Ascending aorta (tissue), 2 donors: ENCODE data around the gene CSF2. TPM values are rescaled to one million over a fixed set of nuclear protein-coding genes. Genes with fewer than 3 reads are reported as not detected.
"Not testable (repeated sequence)": the region's sequence is repeated elsewhere in the genome, so short reads cannot be mapped to it uniquely, and the experiment has no call there.

Experiments used
- DNase-seq, 2 donors: peaks; one replicate each; pipeline ENCODE4 v3.0.0-alpha.2; 2019; ENCODE audit warnings: low spot score in 2 of 2
- H3K27ac ChIP-seq, 2 donors: fragments of 200-600 bp; sonication (generic); one replicate each; pipeline ENCODE4 v1.5.1; 2016 to 2017; ENCODE audit warnings: mild to moderate bottlenecking in 1 of 2
- H3K27me3 ChIP-seq: fragments of 200-600 bp; sonication (generic); one replicate; pipeline ENCODE4 v1.5.1; 2017
- H3K36me3 ChIP-seq, 2 donors: fragments of 200-600 bp; sonication (generic); one replicate each; pipeline ENCODE4 v1.5.1; 2016
- H3K4me1 ChIP-seq, 2 donors: fragments of 200-600 bp; sonication (generic); one replicate each; pipeline ENCODE4 v1.5.1; 2016 to 2017; ENCODE audit warnings: mild to moderate bottlenecking in 1 of 2
- H3K4me3 ChIP-seq, 2 donors: fragments of 200-600 bp; sonication (generic); one replicate each; pipeline ENCODE4 v1.5.1; 2016 to 2017; ENCODE audit warnings: mild to moderate bottlenecking in 1 of 2
- H3K9me3 ChIP-seq, 2 donors: fragments of 200-600 bp; sonication (generic); one replicate each; pipeline ENCODE4 v1.5.1; 2016
- CTCF ChIP-seq, 3 experiments: fragments of 200-600 bp in 2 of 3; fragments of 450-650 bp in 1 of 3; sonication (generic) in 2 of 3; IDR thresholded peaks; one replicate each; pipeline ENCODE4 v1.5.1; 2016 to 2019; ENCODE audit warnings: antibody characterized with exemption in 3 of 3, mild to moderate bottlenecking in 1 of 3, moderate library complexity in 1 of 3
- intact Hi-C: fragments of 100-400 bp; cut with DNase I; formaldehyde crosslinking; loops from one replicate; pipeline ENCODE4 v1.15.1; 2023
- total RNA-seq: library from RNA; depleted of rRNA; stranded (reverse); fragments of >200 nt; gene quantifications from one replicate; pipeline ENCODE4 v1.1.0, GENCODE V29; 2016

CSF2 gene
- total RNA-seq, 1 donor from 2014 or later = not detected

DNA sequence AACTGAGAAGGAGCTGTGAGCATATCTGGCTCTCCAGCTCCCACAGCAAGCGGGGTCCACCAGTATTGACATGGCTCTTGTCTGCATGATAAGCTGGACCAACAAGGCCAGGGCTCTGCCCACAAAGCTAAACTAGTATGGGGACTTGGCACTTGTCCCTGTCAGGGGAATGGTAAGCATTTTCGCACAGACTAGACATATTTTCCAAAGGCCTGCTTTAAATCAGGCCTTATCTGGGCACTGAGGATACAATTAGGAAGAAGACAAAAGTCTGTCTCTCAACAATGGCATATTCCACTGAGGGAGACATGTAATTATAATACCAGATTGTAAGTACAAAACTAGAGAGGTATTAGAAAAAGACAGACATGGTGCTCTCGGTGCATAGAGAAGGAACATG, 32.1 kb downstream of the CSF2 start:
- H3K4me3 ChIP-seq = no peak overlapping the region
- no peak overlapping the region for H3K27ac ChIP-seq
- no peaks in the 10 kb centered on the region for H3K36me3 ChIP-seq
- peaks cover 9 to 21% of the 10 kb centered on the region in 2 donors for H3K4me1 ChIP-seq
- TF ChIP-seq CTCF (IDR thresholded peaks at IDR 0.05) = no peak
- no peaks in the 10 kb centered on the region for H3K9me3 ChIP-seq
- no peaks in the 10 kb centered on the region for H3K27me3 ChIP-seq
- intact Hi-C loops = loop anchor here (10.0 kb wide), 1 partner anchor 149 kb away; the partner anchor contains the start of gene PDLIM4
- no peak for DNase-seq

GRCh38 chr5:132108495-132108894, 34.9 kb downstream of the CSF2 start:
- intact Hi-C loops = loop anchor here (10.0 kb wide), 1 partner anchor 146 kb away; the partner anchor contains the start of gene PDLIM4
- not testable (repeated sequence) for H3K27me3 ChIP-seq, H3K9me3 ChIP-seq, H3K27ac ChIP-seq, H3K4me3 ChIP-seq, H3K36me3 ChIP-seq, DNase-seq
- H3K4me1 ChIP-seq = peaks cover 5 to 14% of the 10 kb centered on the region in 2 donors

- not testable (repeated sequence) for H3K4me1 ChIP-seq, H3K36me3 ChIP-seq, H3K9me3 ChIP-seq, DNase-seq, H3K27me3 ChIP-seq, H3K4me3 ChIP-seq, H3K27ac ChIP-seq
- intact Hi-C loops = loop anchor here (10.0 kb wide), 1 partner anchor 146 kb away; the partner anchor contains the start of gene PDLIM4
Measured at GRCh38 chr5:132108957-132109356, 35.4 kb downstream of the CSF2 start.

DNA sequence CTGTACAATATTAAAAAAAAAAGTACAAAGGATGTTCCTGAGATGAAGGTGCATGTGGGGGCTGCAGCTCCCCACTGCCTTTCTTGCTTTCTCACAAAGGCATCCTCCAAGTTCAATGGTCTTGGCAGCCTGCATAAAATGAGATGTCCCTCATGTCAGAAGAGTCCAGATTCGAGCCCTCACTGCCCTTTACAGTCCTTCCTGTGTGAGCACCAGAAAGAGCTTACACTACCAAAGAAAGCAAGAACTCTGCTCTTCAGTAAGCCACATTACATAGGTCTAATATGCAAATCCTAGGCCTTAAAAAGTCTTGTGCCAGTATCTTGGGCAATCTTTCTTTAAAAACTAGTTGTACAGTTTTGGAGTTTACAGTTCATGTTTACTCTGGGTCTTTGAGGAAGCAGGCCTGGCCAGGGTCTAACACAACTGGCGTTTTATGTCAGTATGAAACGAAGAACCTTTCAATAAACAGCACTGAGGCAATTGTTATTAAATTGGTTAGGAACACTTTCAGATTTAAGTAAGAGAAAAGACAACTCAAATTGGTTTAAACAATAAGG, 36.0 kb downstream of the CSF2 start:
- no peak for TF ChIP-seq CTCF (IDR thresholded peaks at IDR 0.05)
- no peaks in the 10 kb centered on the region for H3K36me3 ChIP-seq
- H3K27ac ChIP-seq = no peak overlapping the region
- H3K9me3 ChIP-seq = no peaks in the 10 kb centered on the region
- intact Hi-C loops = loop anchor here (10.0 kb wide), 1 partner anchor 145 kb away; the partner anchor contains the start of gene PDLIM4
- DNase-seq = no peak
- peaks cover 0 to 4% of the 10 kb centered on the region in 2 donors for H3K4me1 ChIP-seq
- H3K4me3 ChIP-seq = no peak overlapping the region
- H3K27me3 ChIP-seq = no peaks in the 10 kb centered on the region

DNA sequence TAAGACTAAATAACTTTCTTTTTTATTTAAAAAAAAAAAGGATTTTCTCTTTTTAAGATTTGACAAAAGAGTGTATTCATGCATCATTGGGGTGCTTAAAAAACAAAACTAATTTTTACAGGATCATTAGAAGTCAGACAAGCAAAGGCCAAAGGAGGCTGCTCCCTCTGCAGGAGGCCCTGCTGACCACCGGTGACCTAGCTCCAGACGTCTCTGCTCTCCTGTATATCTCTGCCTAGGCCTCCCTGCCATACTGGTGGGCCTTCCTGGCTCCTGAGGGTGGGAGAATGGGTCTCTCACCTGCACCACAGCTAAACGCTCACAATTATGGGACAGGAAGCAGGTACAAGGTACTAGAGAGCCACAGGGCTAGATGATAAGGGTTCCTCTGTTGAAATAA, 36.6 kb downstream of the CSF2 start:
- intact Hi-C loops = no loop called here
- DNase-seq = no peak
- Histone ChIP-seq H3K27ac (no peak overlapping the region), H3K4me3 (no peak overlapping the region), H3K4me1 (no peaks in the 10 kb centered on the region), H3K27me3 (no peaks in the 10 kb centered on the region), H3K36me3 (no peaks in the 10 kb centered on the region), H3K9me3 (no peaks in the 10 kb centered on the region)
- no peak for TF ChIP-seq CTCF (IDR thresholded peaks at IDR 0.05)

DNA sequence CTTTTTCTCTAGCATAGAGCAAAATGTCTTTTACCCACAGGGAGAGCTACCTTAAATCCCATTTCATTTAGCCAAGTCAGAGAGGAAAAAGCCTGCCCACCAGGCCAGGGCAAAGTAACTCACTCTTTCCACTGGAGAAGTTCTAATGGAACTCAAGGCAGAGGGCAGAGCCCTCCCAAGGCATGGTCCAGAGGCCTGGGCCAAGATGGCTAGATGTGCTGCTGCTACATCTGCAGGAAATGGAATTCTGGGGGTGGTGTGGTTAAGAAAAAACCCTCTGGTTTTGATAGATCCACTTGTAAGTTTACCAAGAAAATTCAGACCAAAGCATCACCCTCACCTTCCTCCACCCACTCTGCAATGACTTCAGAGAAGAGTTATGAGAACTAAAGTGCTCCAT, 37.3 kb downstream of the CSF2 start:
- intact Hi-C loops = no loop called here
- no peaks in the 10 kb centered on the region for H3K9me3 ChIP-seq
- no peak for TF ChIP-seq CTCF (IDR thresholded peaks at IDR 0.05)
- H3K4me1 ChIP-seq = no peaks in the 10 kb centered on the region
- no peak overlapping the region for H3K4me3 ChIP-seq
- H3K27ac ChIP-seq = no peak overlapping the region
- no peak for DNase-seq
- H3K27me3 ChIP-seq = no peaks in the 10 kb centered on the region
- no peaks in the 10 kb centered on the region for H3K36me3 ChIP-seq

DNA sequence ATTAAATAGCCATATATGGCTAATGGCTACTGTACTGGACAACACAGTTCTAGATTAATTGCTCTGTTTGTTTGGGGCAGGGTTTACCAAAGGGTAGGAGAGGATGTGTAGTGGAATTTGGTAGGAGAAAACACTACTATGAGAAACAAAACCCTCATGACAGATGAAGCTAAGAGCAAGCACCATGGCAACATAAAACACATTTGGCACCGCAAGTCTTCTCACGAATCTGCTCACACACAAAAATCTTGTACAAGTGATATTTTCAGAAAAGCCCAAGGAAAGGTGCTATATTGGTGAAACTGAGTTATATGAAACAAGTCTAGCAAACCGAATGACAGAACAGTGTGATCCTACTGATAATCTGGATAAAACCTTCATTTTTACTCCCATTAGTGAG, 38.5 kb downstream of the CSF2 start:
- intact Hi-C loops = no loop called here
- Histone ChIP-seq H3K27ac (no peak overlapping the region), H3K4me1 (no peaks in the 10 kb centered on the region), H3K4me3 (no peak overlapping the region), H3K36me3 (no peaks in the 10 kb centered on the region), H3K9me3 (no peaks in the 10 kb centered on the region), H3K27me3 (no peaks in the 10 kb centered on the region)
- no peak for TF ChIP-seq CTCF (IDR thresholded peaks at IDR 0.05)
- no peak for DNase-seq
